Activated T-cell treated with anti-CD3 and anti-CD28 coated beads for 1 hour (primary cell): ENCODE measurements around the gene C16orf92.

Source experiments
- DNase-seq: peaks from one replicate; pipeline ENCODE4 v3.0.0-alpha.2; 2020; ENCODE audit warnings: low read depth

The C16orf92 gene, protein sequence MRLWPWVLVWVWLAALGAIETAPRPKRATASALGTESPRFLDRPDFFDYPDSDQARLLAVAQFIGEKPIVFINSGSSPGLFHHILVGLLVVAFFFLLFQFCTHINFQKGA

GRCh38 chr16:30022887-30023286, at the start of gene C16orf92:
C16orf92 (plus strand) TSS chr16:30023198; CDS start chr16:30023341, 143 bp downstream.
- DNase-seq = no peak

DNA sequence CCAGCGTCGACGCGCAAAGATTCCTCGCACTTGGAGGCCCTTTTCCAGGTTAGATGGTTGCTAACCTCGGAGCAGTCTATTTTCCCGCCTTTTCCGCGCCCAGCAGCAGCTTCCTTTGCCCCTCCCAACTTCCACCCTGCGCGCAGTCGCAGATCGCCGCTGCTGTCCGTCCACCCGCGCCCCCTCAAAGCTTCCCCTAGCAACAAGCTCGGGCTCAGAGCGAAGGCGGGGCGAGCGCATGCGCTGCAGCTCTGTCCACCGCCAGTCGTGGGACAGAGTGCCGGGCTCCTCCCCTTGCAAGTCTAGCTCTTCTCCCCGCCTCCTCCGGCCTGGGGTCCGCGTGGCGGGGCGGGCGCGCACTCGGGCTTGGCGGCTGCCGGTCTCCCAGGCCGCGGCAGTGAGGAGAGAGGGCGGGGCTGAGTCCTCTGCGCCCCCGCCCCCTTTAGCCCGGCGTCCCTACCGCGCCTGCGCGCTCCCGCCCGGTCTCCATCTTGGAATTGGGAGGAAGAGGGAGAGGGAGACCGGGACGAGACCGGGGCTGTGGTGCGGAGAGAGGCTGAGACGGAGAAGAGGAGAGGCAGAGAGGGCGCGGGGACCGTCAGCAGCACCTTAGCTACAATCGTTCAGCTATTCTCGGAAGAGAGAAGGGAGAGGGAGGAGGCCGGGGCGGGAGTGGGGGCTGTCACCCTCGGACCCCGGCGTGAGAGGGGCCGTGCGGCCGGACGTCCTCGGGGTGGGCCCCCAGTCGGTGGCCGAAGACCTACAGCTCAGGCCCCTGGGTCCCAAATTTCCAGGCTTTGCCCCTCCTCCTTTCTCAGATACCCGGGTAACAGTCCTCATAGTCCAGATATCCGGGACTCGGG, 49.4 kb upstream of the C16orf92 start, which contains the start of gene TAOK2:
TSS of gene TAOK2 (plus strand) at position 485 of the 863 bp plus-strand sequence. CDS start 3,905 bp downstream, outside the sequence.
- DNase-seq = peak; percentile 86

DNA sequence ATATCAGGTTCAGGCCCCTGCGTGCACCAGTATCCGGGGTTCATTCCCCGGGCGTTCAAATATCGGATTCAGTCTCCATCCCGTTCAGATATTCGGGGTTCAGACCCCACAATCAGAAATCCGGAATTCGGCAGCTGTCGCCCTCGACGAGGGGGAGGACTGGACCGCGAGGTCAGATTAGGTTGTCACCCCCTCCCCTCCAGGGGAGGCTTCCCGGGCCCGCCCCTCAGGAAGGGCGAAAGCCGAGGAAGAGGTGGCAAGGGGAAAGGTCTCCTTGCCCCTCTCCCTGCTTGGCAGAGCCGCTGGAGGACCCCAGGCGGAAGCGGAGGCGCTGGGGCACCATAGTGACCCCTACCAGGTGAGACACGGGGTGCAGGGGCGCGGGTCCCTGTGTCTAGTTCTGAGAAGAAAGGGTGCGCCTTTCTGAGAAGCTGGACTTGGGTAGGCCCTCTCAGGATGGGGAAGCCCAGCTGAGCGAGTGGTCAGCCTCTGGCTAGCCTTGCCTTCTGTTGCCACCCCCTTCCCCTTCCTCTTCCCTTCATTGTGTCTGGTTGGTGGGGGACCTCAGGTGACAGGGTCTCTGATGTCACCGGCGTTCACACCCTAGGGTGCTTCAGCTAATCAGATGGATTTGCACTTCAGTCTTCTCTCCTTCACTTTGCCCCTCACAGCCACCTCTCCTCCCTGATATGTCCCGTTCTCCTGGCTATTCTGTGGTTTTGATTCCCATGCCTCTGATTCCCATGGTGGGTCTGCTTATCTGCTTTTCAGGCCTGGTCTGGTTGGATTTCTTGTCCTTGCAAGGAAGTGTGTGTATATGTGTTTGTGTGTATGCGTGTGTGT, 48.5 kb upstream of the C16orf92 start:
- DNase-seq = no peak

GRCh38 chr16:29975134-29975538, 47.9 kb upstream of the C16orf92 start:
- DNase-seq = no peak

DNA sequence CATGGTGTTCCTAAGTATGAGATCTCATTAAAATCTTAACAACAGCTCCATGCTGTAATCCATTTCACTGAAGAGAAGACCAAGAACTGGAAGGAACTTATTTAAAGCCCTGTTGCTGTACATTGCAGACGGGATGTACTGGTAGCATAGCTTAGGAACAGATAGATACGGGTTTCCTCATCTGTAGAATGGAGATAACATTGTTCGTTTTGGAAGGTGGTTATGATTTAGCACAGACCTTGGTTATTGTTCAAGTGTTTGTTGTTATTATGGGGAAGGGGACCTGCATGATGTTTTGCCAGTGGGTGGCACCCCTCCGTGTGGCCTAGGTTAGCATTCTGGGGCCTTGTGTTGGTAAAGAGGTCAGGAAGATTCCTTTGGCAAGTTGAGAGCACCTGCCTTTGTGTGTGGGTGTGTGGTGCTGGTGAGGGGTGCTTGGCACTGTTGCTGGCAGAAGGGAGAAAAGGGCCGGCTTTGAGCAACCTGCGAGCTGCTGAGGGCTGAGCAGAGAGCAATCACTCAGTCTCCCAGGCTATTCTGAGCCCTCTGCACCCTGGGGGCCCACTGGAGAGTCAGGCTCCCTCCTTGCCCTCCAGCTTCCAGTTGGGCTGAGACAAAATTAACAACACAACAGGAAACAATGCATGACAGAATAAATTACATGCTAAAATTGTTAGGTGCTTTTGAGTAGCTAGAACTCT, 47.0 kb upstream of the C16orf92 start:
- no peak for DNase-seq

- DNase-seq = no peak
These were observed 45.8 kb upstream of the C16orf92 start for GRCh38 chr16:29977063-29977825.

DNA sequence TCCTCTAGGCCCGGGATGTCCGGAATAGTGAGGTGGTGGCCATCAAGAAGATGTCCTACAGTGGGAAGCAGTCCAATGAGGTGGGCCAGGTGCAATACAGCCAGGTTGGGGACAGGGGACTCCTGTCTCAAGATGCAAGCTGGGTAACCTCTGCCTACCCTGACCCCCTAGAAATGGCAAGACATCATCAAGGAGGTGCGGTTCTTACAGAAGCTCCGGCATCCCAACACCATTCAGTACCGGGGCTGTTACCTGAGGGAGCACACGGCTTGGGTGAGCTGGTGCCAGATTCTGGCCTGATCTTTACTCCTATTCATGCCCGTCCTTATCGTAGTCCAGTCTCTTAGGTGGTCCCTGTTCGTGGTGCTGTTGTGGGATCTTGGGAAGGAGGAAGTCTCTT, 44.9 kb upstream of the C16orf92 start:
- DNase-seq = no peak

DNA sequence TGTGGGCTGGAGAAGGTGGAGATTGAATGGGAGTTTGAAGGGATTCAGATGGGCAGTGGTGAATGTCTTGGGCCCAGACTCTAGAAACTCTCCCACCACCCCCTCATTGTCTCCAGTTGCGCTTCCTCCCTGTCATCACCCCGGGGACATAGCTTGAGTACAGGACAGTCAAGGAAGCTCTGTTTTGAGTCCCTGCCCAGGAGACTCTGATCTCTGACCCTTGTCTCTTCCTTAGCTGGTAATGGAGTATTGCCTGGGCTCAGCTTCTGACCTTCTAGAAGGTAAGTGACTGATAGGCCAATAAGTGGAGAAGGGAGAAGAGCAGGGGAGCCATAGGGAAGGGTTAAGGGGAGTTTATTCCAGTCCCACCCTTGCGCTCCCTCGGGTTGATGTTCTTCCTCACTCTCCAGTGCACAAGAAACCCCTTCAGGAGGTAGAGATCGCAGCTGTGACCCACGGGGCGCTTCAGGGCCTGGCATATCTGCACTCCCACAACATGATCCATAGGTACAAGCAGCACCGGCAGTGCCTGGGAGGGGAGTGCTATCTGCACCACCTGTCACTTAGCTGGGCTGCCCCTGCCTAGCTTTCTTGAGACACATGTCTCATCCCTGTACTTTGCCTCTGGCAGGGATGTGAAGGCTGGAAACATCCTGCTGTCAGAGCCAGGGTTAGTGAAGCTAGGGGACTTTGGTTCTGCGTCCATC, 44.3 kb upstream of the C16orf92 start:
- DNase-seq = no peak

DNA sequence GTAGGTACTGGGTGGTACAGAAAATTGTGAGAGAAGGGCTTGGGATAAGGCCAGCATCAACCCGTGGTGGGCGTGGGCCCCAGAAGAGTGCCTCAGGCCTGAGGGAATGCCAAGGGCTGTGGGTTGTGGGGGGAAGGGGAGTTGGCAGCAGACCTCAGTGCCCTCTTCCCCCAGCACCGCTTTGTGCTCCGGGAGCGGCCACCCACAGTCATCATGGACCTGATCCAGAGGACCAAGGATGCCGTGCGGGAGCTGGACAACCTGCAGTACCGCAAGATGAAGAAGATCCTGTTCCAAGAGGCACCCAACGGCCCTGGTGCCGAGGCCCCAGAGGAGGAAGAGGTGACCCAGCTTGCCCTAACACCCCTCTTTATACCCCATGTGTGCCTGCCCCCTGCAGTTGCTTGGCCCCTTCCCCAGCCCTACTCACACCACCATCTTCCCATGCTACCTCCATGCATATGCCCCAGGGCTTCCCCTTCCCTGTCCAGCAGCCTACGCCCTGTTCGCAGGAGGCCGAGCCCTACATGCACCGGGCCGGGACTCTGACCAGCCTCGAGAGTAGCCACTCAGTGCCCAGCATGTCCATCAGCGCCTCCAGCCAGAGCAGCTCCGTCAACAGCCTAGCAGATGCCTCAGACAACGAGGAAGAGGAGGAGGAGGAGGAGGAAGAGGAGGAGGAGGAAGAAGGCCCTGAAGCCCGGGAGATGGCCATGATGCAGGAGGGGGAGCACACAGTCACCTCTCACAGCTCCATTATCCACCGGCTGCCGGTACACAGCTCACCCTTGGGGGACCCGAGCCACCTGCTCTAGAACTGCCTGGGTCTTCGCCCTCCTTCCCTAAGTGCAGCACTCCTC, 40.2 kb upstream of the C16orf92 start:
- DNase-seq = no peak

DNA sequence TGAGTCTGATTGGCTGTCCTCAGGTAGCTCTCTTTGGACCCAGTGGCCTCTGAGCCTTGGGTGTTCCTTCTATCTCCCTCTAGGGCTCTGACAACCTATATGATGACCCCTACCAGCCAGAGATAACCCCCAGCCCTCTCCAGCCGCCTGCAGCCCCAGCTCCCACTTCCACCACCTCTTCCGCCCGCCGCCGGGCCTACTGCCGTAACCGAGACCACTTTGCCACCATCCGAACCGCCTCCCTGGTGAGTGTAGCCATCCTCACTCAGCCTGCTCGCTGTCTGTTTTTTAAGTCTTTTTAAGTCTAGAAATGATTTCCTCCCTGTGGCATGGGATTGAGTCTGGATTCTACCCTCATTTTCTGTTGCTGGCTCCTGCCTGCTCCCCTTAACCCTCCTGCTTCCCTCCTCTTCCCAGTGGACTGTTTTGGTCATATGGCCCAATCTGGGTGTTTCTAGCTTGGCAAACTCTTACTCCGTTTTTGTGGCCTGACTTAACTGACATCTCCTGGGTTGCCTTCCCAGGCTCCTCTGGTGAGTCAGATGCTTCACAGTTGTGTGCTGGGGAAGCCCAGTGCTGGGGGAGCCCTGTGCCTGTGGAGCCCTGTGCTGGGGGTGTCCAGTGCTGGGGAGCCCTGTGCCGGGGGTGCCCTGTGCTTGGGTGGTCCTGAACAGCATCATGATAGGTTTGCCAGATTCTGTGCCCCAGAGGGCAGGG, 39.4 kb upstream of the C16orf92 start:
- DNase-seq = no peak

GRCh38 chr16:29984137-29984763, 38.7 kb upstream of the C16orf92 start:
- DNase-seq = no peak

GRCh38 chr16:29984764-29985147, 38.2 kb upstream of the C16orf92 start:
- no peak for DNase-seq

- DNase-seq = no peak
These were observed 37.7 kb upstream of the C16orf92 start for GRCh38 chr16:29985271-29985811.

GRCh38 chr16:29986231-29986630, 36.8 kb upstream of the C16orf92 start:
- DNase-seq = no peak

- no peak for DNase-seq
These were observed 36.1 kb upstream of the C16orf92 start for GRCh38 chr16:29986931-29987330.

DNA sequence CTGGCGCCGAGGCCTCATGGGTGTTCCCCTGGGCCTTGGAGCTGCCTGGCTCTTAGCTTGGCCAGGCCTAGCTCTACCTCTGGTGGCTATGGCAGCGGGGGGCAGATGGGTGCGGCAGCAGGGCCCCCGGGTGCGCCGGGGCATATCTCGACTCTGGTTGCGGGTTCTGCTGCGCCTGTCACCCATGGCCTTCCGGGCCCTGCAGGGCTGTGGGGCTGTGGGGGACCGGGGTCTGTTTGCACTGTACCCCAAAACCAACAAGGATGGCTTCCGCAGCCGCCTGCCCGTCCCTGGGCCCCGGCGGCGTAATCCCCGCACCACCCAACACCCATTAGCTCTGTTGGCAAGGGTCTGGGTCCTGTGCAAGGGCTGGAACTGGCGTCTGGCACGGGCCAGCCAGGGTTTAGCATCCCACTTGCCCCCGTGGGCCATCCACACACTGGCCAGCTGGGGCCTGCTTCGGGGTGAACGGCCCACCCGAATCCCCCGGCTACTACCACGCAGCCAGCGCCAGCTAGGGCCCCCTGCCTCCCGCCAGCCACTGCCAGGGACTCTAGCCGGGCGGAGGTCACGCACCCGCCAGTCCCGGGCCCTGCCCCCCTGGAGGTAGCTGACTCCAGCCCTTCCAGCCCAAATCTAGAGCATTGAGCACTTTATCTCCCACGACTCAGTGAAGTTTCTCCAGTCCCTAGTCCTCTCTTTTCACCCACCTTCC, 35.5 kb upstream of the C16orf92 start:
- DNase-seq = no peak

DNA sequence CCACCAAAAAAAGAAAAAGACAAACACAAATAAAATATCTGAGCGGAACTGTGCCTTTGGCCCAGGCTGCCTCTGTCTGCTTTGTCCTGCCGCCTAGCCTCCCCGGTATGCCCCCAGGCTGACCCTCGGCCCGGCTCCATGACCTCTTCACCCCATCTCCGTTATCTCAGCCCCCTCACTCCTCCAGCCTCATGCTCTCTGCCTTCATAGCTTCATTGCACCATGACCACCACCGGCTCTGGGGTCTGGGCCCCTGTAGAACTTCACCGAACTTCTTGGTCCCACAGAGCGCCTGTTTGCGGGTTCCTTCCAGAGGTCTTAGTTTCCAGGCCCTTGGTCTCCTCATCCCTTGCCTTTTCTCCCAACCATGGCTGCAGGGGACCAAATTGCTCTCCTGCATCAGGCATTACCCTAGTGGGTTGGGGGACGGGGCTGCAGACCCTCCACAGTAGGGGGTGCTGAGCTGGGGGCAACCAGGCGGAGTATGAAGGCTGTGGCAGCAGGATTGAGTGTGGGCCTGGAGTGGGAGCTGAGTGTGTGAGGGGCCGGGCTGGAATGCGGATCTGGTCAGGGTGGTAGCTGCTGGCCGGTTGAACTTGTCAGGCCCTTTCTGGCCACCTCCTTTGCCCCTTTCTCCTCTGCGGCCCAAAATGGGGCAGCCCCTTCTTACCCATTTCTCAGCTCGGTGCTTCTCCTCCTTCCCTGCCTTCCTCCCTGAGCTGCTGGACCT, 34.5 kb upstream of the C16orf92 start:
- DNase-seq = no peak
